Stimulated activated CD4-positive, alpha-beta T cell treated with anti-CD3 and anti-CD28 coated beads, Interleukin-2, amount 100 ng/mL, for 4 hours (primary cell): ENCODE results near the gene CADM2.

Experiments
- DNase-seq: peaks from one replicate; pipeline ENCODE4 v3.0.0-alpha.2; 2020; ENCODE audit warnings: low read depth

The CADM2 gene

DNA sequence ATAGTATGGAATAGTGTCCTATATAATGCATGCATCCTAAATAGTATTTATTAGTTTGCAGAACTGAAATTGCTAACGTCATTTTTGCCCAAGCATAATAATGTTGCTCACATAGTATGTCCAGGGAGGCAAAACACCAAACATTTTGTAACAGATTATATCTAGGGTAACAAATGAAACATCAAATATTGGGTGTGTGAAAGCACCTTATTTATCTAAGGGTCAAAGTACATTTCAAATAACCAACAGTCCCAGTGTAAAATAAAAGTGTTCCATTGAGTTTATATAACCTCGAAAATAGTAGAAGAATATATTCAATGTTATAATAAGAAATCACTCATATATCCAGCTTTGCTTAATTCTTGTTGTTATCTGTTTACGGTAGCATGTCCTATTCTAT is 363.1 kb downstream of the CADM2 start:
- DNase-seq: no peak

DNA sequence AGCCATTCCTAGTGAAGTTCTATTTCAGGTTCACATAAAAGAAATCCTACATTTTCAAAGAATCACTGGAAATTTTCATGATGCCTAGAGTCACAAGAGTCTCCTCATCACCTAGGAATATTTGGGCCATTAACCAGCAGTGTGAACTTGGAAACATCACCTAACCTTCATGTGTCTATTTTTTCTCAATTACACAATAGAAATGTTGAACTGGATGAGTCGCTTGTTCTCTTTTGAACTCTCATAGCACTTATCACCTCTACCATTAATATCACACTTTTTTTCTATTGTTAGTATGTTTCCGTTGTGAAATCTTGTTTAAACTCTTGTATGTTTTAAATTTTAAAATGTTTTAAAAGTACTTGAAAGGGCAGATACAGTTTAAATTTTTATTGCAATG is 371.3 kb downstream of the CADM2 start:
- DNase-seq: no peak

- DNase-seq: no peak
These were observed 379.1 kb downstream of the CADM2 start for GRCh38 chr3:85337895-85338294.

GRCh38 chr3:85342915-85343314 is 384.1 kb downstream of the CADM2 start:
- no peak for DNase-seq

DNA sequence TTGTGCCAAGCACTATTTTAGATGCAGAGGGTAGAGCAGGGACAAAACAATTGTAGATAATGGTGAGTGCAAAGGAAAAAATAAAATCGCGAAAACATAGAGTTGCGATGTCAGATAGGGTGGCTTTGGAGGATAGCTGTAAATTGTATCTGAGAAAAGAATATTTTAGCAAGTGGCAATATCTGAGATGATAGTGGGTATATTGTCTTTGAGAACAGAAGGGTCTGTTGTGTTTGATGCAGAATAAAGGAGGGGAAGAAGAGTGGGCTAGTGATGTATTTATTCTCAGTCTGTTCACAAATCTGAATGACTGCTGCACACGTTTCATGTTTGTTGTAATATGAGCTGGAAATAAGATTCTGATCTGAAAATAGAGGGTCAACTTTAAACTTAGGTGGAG is 396.8 kb downstream of the CADM2 start:
- DNase-seq: no peak

DNA sequence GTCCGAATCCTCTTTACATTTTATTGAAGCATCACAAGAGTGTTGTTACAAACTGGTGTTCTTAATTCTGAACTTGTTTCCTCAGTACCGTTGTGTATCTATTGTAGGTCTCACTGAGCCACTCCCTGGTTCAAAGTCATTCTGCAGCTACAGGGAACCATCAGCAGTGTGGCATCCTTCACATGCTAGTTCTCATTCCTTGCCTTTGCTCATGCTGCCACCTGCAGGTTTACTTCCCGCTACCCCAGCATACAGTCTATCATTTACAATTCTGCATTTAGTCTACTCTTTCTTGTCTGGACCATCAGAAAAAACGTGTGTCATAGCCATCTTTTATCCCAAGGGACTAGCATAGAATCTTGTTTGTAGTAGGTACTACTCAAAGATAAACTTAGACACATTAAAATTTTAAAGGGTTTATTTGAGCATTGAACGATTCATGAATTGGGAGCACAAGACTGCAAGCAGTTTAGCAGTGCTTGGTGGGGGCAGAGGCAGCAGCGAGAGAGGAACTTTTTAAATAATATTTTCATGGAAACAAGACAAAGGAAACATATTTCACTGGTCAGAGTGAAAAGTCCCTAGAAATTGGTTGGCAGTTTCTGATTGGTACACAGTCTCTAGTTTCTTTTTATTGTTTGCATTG is 402.1 kb downstream of the CADM2 start:
- no peak for DNase-seq

DNA sequence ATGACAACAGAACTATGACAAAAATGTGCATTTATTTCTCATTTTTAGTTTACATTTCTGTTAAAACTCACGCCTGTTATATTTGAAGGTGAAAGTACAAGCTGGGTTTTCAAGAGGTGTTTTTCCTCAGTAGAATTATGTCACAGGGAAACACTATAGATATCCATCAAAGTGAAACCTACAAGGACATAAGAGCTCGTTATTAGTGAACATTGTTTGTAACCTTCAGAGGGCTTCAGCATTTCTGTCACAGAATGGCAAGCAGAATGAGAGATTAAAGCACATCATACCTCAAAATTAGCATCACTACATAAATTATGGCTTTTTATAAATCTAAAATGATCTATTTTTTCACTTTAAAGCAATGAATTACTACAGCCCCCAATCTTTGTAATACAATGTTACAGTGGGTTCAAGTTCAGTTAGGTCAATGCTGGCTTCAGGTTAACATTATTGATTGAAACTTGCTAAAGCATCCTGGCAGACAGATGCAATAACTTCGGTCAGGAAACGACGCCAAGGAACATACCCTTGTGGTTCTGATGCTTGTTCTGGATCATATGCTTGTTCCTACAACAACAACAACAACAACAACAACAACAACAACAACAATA is 405.6 kb downstream of the CADM2 start:
- DNase-seq: no peak

DNA sequence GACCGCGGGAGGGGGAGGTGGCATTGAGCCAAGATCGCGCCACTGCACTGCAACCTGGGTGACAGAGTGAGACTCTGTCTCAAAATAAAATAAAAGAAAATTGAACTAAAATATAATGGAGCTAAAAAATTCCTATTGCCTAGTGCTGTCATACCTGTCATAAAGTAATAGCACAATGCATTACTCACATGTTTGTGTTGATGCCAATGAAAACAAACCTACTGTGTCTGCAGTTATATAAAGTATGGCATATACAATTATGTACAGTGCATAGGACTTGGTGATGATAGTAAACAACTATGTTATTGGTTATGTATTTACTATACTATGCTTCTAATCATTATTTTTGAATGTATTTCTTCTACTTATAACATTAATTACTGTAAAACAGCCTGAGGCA is 411.6 kb downstream of the CADM2 start:
- DNase-seq: no peak

DNA sequence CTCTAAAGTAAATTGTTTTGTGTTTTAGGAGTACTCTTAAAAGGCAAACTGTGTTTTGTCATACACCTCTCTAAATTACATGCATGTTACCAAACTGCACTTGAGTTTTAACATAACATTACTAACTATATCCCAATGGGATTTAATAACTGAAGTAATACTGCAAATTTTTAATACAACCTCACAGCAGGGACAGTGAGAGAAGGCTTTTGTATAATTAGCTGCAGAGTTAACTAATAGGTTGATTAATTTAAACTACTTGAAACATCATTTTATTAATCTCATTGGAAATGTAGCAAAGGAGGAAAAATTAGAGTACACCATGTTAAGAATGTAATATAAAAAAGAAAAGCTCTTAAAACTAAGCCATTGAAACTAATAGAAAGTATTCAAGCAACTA is 417.3 kb downstream of the CADM2 start:
- no peak for DNase-seq

GRCh38 chr3:85377115-85377514 is 418.3 kb downstream of the CADM2 start:
- no peak for DNase-seq

DNA sequence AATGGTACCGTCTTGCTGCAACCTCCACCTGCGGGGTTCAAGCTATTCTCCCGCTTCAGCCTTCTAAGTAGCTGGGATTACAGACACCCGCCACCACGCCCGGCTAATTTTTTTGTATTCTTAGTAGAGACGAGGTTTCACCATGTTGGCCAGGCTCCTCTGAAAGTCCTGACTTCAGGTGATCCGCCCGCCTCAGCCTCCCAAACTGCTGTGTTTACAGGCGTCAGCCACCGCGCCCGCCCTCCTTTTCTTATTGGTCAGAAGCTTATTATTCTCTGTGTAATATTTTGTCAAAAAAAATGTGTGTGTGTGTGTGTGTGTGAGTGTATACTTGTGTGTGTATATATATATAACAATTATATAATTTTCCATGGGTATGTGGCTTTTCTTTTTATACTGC is 425.6 kb downstream of the CADM2 start:
- no peak for DNase-seq

DNA sequence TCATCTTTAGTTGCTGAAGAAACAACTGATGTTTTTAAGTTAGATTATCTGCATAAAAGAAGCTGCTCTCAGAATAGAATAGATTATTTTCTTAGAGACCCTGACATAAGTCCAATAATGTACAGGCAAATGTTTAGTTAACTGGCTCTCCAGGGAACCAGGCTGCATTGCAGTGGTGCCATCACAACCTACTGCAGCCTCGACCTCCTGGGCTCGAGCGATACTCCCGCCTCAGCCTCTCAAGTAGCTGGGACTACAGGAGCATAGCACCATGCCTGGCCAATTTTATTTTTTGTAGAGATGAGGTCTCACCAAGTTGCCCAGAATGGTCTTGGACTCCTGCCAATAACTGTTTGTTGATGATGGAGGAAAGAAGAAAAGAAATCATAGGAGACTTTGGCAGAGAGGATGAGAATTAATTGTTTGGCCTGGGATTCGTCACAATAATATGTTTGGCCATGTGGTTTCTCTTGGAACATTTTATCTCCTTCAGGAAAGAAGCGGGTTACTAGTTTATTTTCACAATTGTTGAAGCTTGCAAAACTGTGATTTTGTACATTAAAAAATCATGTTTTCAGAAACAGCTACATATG is 429.2 kb downstream of the CADM2 start:
- DNase-seq: no peak

DNA sequence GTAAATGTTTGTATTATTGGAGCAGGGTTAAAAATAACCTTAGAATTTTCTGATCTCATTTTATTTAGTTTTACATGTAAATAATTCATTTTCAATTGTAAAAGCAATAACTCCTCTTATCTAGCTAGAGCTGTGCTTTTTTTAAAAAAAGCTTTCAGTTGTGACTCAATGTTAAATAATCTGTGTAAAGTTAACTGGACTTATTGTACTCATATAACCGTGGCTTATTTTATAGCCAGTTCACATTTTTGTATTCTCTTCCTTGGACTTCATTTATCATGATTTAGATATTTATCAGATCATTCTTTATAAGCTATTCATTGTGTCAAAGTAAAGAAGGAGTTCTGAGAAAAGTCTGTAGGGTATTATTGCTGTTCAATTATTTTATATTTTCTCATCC is 435.6 kb downstream of the CADM2 start:
- no peak for DNase-seq

GRCh38 chr3:85397434-85397833 is 438.6 kb downstream of the CADM2 start:
- DNase-seq: no peak

GRCh38 chr3:85426121-85426520 is 467.3 kb downstream of the CADM2 start:
- no peak for DNase-seq

DNA sequence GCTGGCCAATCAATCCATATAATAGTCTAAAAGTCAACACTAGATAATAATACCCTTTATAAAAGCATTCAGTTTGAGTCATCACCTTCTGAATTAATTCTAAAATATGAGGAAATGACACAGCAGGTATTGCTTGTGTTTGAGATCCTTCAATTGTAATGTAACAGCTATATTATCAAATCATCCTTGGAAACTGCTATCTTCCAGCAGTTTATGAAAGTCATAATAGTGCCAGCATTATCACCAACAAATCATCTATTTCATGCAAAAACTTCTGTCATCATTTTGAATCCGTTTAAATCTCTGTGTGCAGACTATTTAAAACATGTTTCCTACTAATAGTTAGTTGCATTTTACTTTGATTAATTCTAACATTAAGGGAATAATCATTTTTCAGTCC is 468.7 kb downstream of the CADM2 start:
- no peak for DNase-seq

DNA sequence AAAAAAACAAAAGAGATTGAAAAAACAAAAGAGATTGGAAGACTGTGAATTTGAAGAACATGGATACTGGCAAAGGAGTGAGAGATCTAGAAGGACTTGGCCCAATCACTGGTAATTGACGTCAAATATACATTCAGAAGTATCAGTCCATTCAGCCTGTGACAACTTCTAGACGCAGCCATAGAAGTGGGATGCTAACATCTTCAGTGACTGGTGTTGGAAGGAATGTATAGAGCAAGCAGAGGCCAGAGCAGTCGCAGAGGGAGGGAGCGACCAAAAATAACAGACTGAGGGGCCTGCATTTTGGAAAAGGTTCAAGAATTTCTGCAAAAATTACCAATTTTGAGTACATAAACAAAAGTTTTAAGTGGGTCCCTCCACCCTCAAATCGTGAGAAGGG is 473.3 kb downstream of the CADM2 start:
- DNase-seq: no peak

DNA sequence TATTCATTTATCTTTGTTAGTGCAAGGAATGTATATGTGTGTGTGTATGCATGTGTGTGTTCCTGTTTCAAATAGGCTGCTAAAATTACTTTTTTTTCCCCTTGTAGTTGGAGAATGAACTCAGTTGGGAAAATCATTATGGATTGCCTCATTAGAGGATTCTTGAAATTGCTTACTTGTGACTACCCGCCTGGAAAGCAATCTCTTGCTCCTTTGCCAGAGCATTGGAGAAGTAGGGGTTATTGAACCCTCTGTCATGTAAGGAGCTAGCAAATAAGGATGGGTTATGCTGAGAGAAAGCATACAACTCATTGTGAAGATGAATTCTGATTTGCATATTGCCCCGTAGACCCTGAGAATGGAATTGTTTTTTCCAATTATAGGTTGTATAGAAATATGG is 474.5 kb downstream of the CADM2 start:
- no peak for DNase-seq

DNA sequence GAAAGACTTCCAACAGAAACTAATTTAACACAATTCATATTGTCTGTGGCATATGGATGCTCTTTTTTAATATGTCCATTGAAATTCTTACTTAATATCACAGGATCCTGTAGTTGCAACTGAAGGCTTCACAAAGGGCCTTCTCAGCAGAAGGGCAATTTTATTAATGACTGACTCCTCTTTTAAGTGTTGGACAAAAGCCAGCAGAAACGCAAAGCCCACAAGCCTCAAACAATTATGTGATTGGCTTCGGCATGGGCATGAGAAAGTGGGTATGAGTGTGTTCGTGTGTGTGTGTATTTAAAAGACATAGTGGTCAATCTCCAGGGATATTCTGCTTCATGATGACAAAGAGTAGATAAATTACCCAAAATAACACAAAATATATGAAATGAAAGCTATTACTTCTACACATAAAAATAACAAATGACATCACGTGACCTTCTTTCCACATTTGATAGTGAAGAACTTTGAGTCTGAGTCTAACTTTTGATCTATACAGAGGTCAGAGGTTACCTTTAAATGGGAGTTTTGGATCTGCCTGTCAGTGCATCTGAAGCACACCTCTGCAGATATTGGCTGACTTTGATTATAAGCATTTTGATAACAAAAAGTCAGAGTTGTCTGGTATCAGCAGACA is 496.9 kb downstream of the CADM2 start:
- no peak for DNase-seq

- DNase-seq: no peak
These were observed 515.5 kb downstream of the CADM2 start for GRCh38 chr3:85474241-85474640.

DNA sequence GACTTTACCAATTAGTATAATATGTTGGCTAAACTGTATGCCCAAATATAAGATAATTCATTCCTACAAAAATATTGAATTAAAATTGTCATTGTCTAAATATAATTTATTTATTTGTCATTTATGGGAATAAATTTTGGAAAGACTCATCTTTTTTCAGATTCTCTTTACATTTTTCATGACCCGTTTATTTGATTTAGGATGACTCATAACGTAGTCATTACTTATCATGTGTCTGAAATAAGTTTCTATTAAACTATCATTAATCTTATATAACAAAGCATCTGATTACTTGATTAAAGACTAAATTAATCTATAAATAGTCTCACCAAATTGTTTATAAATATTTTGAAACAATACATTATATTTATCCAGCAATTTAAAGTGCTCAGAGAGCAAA is 516.6 kb downstream of the CADM2 start:
- DNase-seq: no peak

DNA sequence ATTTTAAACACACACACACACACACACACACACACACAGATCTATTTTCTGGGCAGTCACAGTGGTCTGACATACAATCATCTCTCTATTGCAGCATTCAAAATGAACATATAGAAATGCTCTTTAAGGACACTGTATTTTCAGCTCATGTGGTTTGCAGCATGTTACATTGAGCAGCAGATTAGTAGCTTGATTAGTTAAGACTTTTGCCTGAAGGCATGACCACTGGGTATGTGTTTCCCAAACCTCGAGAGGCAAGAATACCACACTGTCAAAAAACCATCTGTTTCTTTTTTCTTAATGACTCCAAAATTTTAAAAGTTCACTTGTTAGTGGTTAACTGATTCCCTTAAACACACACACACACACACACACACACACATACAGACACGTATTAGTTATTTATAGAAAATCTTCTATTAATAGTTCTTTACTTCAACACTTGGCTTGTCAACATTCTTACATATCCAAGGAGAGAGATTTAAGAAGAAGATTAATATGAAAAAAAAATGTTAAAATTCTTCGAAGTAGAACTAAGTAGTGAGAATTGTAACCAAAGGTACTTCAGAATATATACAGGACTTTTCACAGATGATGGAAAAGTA is 518.2 kb downstream of the CADM2 start:
- no peak for DNase-seq
